Esophagus (tissue), 2 donors: Measurements from ENCODE around the gene ESRRG. TPM values are rescaled to one million over a fixed set of nuclear protein-coding genes. Genes with fewer than 3 reads are reported as not detected.
A peak's percentile ranks its signal among the peaks of the same experiment; 100 is the strongest.

Experiments
- H3K27ac ChIP-seq, 2 donors: one replicate each; pipeline ENCODE4 v1.5.1; 2013; ENCODE audit warnings: low read depth in 2 of 2, mild to moderate bottlenecking in 2 of 2, inconsistent platforms in 1 of 2, low read length in 1 of 2, moderate library complexity in 1 of 2
- H3K27me3 ChIP-seq, 2 donors: one replicate each; pipeline ENCODE4 v1.6.1; 2013; ENCODE audit warnings: low read length in 2 of 2, control low read depth in 1 of 2, mild to moderate bottlenecking in 1 of 2; ENCODE audit not compliant: insufficient read depth in 2 of 2, control insufficient read depth in 1 of 2
- H3K36me3 ChIP-seq, 2 donors: one replicate each; pipeline ENCODE4 v1.6.1; 2013; ENCODE audit warnings: low read length in 1 of 2; ENCODE audit not compliant: control insufficient read depth in 2 of 2, insufficient read depth in 2 of 2
- H3K4me1 ChIP-seq, 2 donors: one replicate each; pipeline ENCODE4 v1.6.1; 2013; ENCODE audit warnings: low read length in 1 of 2; ENCODE audit not compliant: control insufficient read depth in 2 of 2, insufficient read depth in 2 of 2
- H3K4me3 ChIP-seq, 2 donors: one replicate each; pipeline ENCODE4 v1.5.1; 2013; ENCODE audit warnings: low read length in 2 of 2, mild to moderate bottlenecking in 2 of 2, low read depth in 1 of 2, moderate library complexity in 1 of 2
- H3K9me3 ChIP-seq, 2 donors: one replicate each; pipeline ENCODE4 v1.6.1; 2013; ENCODE audit warnings: mild to moderate bottlenecking in 2 of 2, low read depth in 1 of 2, low read length in 1 of 2, moderate library complexity in 1 of 2; ENCODE audit not compliant: control insufficient read depth in 2 of 2, insufficient read depth in 1 of 2
- WGBS, 2 donors: extraction: QIAGEN DNeasy Blood & Tissue Kit; methylation state at CpG; one replicate each; pipeline ENCODE4 v1.1.7; 2013; 5-methylcytosine and 5-hydroxymethylcytosine counted together
- polyA plus RNA-seq, 2 donors: library from polyadenylated mRNA; stranded (reverse); fragments of 200-250 nt; gene quantifications; one replicate each; pipeline ENCODE4 v1.2.3, GENCODE V29; 2013
- donor health status: healthy with polysubstance abuse.
- donor health status: Bipolar disorder and iron deficiency.

The ESRRG gene
- polyA plus RNA-seq, 2 donors = 0.12 TPM

DNA sequence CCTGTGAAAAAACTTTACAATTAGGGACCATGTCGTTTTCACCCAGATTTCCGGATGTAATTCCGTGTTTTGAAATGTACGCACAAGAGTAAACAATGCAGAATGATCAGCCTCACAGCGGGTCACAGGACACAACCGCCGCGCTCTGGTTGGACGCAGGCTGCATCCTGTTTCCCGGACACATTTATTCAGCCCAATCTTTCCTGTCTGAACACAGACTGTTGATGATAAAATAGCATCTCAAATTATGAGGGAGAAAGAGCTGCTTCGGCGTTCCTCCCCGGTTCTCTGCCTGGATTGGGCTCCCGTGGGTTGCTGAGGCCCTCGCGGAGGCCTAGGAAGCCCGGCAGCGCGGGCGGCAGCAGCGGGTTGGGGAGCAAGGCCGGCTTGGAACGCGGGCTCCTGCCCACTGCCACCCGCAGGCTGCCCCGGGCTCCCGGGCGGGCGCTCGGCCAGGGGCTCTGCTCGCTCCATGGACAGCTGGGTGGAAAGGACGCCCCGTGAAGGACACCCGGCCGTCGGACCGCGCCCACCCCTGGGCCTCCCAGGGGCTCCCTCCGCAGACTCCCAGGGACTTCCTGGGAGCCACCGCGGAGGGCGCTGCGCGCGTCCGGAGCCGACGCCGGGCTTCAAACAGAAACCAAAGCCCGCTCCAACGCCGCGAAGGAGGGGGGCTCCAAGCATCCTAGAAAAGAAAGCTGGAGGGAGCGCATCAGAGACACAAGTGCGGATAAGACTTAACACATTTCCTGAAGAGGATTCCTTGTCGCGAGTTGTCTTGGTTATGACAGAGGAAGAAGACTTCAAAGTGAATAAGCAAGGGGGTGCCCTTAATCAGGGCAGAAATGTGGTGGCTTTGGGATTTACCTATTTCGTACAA, 122.3 kb downstream of the ESRRG start:
- peak overlapping the region; percentile 77 to 78 for H3K4me3 ChIP-seq
- H3K27me3 ChIP-seq = no peaks in the 10 kb centered on the region
- no peaks in the 10 kb centered on the region for H3K36me3 ChIP-seq
- no peaks in the 10 kb centered on the region for H3K9me3 ChIP-seq
- 1 to 3% methylated on average over 58 of the region's 58 CpGs for WGBS, 2 donors
- H3K27ac ChIP-seq = peak overlapping the region; percentile 89 to 92
- H3K4me1 ChIP-seq = no peaks in the 10 kb centered on the region

DNA sequence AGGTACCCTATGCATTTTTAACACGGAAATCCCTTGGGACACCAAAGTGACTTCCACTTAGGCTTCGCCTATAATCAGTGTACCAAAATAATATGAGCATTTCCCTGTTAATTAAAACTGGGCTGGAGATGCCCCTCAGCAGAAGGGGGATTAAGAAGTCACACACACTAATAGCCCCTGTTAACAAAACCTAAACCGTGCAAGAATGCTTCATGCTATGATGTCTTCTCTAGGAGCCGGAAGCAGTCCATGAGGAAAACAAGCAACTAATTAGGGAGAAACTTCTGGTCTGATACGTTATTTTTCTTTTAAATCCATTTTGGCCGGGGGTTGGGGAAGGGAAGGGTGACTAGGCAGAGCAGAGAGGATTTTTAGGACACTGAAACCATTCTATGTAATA, 123.4 kb downstream of the ESRRG start:
- Histone ChIP-seq H3K9me3 (no peaks in the 10 kb centered on the region), H3K27ac (no peak overlapping the region), H3K4me1 (no peaks in the 10 kb centered on the region), H3K27me3 (no peaks in the 10 kb centered on the region), H3K4me3 (no peak overlapping the region), H3K36me3 (no peaks in the 10 kb centered on the region)
- WGBS, 2 donors = 87 to 89% methylated on average over 6 of the region's 6 CpGs

DNA sequence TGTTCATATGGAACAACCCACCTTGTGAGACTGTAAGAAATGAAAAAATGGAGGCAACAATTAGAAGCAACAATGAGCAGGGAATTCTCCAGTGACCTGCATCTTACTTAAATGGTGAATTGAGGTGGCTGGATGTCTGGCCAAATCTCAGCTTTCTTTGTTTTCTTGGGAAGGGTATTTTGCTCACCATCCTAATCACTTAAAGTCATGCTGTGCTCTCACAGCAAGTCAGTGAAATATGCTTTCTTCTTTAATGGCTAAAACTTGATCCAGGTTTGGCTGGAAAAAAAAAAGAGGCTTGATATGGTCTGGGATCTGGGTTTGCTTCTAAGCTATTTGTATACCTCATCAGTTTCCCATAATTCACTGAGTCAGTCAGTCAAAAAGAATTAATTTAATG, 124.8 kb downstream of the ESRRG start:
- H3K4me1 ChIP-seq = no peaks in the 10 kb centered on the region
- no peak overlapping the region for H3K27ac ChIP-seq
- no peaks in the 10 kb centered on the region for H3K36me3 ChIP-seq
- H3K27me3 ChIP-seq = no peaks in the 10 kb centered on the region
- no peaks in the 10 kb centered on the region for H3K9me3 ChIP-seq
- H3K4me3 ChIP-seq = no peak overlapping the region

DNA sequence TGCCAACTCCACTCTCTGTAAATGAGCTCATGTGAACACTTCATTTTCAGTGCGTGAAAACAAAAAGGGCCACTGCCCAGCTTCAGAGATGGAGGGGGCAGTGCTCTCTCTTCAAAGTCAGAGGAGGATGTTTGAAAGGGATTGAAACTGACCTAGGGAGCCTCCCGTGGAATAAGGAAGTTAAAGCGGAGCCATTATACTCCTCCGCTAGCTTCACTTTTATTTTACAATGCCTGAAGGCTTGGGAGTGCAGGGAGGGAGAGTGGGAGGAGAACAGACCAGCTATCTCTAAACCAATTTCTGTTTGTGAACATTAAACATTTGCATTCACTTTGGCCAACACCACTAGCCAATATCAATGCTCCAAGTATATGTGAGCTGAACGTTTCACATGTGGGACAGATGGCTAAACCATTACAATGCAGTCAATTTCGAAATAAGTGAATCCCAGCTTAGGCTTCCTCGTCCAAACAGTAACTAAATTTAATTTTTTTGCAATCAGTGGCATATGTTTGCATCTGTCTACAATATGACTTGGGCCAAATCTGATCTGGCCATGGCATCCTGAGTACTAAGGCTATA, 126.9 kb downstream of the ESRRG start:
- no peaks in the 10 kb centered on the region for H3K36me3 ChIP-seq
- 66% methylated on average over 7 of the region's 7 CpGs for WGBS, 2 donors
- H3K27ac ChIP-seq = no peak overlapping the region
- H3K9me3 ChIP-seq = no peaks in the 10 kb centered on the region
- no peak overlapping the region for H3K4me3 ChIP-seq
- H3K4me1 ChIP-seq = no peaks in the 10 kb centered on the region
- no peaks in the 10 kb centered on the region for H3K27me3 ChIP-seq

DNA sequence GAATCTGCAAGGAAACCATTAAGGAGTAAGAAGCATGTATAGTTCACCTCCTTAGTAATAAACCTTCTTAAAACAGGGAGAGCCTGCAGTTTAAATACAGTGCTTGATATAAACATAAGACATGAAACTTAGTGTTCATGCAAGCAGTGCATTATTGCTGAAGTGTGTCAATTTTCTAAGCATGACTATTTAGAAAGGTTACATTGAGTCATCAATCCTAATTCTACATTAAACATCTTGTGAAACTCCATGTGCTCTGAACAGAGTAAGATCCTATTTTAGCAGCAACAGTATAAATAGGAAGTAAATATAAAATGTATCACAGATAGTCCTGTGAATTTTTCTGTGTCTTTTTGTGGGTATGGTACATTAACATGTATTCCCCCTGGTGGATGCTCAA, 135.5 kb downstream of the ESRRG start:
- Histone ChIP-seq H3K27me3 (no peaks in the 10 kb centered on the region), H3K4me1 (no peaks in the 10 kb centered on the region), H3K9me3 (no peaks in the 10 kb centered on the region), H3K27ac (no peak overlapping the region), H3K4me3 (no peak overlapping the region), H3K36me3 (no peaks in the 10 kb centered on the region)

DNA sequence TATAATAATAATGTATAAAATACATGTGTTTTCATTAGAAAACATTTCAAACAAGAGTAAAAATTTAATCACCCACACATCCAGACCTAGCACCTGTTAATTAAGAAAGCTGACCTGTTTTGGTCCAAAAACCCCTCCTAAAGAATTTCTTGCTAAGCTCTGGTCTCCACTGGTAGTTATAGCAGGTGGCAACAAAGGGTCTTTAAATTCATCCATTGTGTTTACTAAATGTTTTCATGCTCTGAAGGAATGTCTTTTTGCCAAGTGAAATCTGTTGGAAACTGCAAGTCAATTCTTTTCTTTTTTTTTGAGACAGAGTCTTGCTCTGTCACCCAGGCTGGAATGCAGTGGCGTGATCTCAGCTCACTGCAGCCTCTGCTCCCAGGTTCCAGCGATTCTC, 141.1 kb downstream of the ESRRG start:
- Histone ChIP-seq H3K27me3 (no peaks in the 10 kb centered on the region), H3K4me1 (no peaks in the 10 kb centered on the region), H3K36me3 (no peaks in the 10 kb centered on the region), H3K27ac (no peak overlapping the region), H3K4me3 (no peak overlapping the region), H3K9me3 (no peaks in the 10 kb centered on the region)
- WGBS, 2 donors = 77 to 78% methylated on average over 2 of the region's 2 CpGs

DNA sequence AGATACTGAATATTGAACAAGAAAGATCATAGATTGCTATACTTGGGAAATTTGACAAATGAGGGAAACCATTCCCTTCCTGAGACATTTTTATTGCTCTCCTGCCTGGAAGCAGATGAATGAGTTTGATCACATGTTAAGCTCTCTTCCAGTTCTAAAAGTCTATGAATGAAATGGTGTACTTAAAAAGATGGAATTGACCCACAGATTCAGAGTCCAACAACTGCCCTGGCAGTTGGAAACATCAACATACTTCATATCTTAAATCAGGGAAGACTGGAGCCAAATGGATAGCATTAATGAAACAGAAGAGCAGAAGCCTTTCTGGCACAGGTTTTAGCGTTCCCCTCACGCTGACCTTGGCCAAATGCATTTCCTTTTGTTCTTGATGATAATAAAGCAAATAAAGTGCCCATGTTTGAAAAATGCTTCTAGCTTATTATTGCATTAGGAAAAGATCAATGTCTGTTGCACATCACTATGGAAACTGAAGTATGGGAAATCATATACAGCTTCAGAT, 142.6 kb downstream of the ESRRG start:
- Histone ChIP-seq H3K27me3 (no peaks in the 10 kb centered on the region), H3K4me1 (no peaks in the 10 kb centered on the region), H3K4me3 (no peak overlapping the region), H3K27ac (no peak overlapping the region), H3K9me3 (no peaks in the 10 kb centered on the region), H3K36me3 (no peaks in the 10 kb centered on the region)
- 39 to 42% methylated on average over 2 of the region's 2 CpGs for WGBS, 2 donors

DNA sequence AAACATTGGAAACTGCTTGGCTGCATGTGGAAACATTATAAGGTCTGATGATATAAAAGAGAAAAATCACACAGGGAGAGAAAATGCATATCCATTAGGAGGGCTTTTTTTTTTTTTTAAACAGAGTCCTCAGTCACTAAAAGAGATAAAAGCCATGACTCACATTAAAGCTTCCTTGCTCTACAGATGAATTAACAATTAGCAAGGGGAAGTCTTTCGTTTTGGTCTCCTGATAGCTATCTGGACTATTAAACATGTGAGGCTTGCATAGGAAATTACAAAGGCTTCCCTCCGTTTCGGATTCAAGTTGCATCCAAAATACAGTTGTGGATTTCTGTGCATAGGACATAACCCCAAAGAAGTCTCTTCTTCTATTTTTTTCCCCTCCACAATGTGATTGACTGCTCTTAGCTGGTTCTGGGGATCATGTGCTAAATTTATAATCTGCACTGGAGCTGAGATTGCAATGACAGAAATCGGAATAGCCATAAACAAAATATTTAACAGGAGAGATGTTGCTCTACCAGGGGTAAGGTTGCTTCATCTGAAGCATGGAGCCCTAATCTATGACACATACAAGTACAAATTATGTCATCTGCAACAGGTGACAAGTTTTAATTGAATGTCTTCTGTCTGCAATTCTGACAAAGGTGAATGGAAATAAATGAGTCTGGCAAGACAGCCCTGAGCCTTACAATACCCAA, 146.8 kb downstream of the ESRRG start:
- Histone ChIP-seq H3K9me3 (no peaks in the 10 kb centered on the region), H3K36me3 (no peaks in the 10 kb centered on the region), H3K4me1 (no peaks in the 10 kb centered on the region), H3K4me3 (no peak overlapping the region), H3K27me3 (no peaks in the 10 kb centered on the region), H3K27ac (no peak overlapping the region)
- WGBS, 2 donors = 57 to 66% methylated on average over 4 of the region's 4 CpGs

DNA sequence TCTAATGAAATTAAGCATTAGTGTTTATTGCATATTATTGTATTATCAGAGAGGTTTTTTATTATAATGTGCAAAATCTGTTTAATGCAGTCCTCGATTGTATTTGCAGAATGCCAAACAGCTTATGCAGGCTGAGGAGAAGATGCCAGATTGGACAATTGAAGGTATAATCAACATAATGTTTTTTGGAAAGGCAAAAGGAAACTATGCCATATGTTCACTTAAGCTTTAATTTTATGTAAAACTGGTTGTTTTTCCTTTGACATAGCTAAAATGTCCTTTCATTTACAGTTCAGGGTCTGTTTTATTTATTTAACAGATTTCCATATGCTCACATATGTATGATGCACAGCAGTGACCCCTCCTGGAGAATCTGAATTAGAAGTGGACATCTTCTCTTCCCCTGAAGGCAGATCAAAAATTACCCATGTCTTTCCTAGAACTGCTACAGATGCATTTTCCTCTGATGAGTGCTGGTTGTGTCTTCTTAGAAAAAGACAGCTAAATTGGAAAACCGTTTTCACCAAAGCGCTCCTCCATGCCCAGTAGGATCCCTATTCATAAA, 156.5 kb downstream of the ESRRG start:
- H3K27me3 ChIP-seq = no peaks in the 10 kb centered on the region
- no peaks in the 10 kb centered on the region for H3K36me3 ChIP-seq
- no peaks in the 10 kb centered on the region for H3K4me1 ChIP-seq
- 45 to 82% methylated on average over 3 of the region's 3 CpGs for WGBS, 2 donors
- no peaks in the 10 kb centered on the region for H3K9me3 ChIP-seq
- H3K27ac ChIP-seq = no peak overlapping the region
- no peak overlapping the region for H3K4me3 ChIP-seq
